Dedifferentiated amniotic fluid mesenchymal stem cell (primary cell): ENCODE results near the gene SEC14L1.

ENCODE experiments used
- DNase-seq: peaks from one replicate; pipeline ENCODE4 v3.0.0-alpha.2; 2016; ENCODE audit errors: extremely low spot score

SEC14L1 gene

DNA sequence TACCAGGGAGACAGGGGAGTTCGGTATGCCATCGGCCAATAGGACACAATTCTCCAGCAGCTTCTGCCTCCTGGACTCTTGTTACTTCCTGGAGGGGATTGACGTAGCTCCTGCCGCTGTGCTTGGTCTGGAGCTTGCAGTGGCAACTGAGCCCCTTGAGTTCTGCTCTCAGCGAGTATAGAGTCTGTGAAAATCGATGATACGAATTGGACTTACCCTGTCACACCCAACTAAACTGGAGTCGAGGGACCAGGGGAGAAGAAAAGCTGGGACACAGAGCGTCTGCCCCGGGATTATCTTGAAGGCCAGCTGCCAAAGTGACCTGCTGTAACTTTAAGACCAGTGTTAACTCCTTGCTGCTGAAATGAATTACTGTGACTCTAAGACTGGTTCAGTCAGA, 22.2 kb downstream of the SEC14L1 start:
- DNase-seq: no peak

- DNase-seq: no peak
Observed at GRCh38 chr17:77163511-77164280, 22.9 kb downstream of the SEC14L1 start.

DNA sequence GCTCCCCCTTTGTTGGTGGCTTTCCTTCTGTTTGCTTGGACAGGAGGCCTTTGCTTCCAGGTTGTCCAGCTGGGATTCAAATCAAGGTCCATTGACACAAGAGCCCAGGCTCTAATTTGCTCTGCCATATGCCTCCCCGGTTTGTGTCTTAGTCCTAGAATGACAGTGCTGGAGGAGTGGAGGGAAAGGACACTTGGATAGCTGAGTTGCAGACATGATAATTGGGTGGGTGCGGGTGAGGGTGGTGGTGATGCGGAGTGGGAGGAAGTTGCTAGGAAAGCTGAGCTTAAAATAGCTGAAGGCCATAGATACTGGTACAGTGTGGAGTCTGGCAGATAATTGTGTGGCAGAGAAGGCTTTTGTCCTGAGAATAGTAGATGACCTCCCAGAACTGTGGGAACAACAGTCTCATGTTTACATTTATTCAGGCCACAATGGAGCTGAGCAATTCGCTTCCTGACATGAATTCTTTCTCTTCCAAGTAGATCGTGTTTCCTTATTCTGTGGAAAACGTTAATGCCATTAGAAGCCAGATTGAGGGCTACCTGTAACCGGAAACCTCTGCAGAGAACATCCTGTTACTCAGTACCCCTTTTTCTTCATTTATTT, 23.8 kb downstream of the SEC14L1 start:
- no peak for DNase-seq

DNA sequence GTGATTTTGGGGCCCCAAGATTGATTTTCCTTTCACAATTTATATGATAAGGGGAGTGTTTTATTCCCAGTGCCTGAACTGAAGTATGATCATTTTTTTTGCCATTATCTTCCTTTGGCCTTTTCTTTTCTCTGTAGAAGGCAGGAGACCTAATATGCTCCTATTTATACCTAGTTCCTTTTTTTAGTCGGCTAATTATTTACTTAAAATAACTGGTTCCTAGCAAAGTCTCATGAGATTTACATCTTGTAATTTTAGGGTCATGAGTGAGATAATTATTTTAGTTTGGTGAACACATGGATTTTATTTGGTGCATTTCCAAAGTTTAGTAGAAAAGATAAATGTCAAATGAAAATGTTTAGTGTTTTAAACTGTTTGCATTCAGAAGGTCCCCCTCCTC, 24.8 kb downstream of the SEC14L1 start:
- no peak for DNase-seq

DNA sequence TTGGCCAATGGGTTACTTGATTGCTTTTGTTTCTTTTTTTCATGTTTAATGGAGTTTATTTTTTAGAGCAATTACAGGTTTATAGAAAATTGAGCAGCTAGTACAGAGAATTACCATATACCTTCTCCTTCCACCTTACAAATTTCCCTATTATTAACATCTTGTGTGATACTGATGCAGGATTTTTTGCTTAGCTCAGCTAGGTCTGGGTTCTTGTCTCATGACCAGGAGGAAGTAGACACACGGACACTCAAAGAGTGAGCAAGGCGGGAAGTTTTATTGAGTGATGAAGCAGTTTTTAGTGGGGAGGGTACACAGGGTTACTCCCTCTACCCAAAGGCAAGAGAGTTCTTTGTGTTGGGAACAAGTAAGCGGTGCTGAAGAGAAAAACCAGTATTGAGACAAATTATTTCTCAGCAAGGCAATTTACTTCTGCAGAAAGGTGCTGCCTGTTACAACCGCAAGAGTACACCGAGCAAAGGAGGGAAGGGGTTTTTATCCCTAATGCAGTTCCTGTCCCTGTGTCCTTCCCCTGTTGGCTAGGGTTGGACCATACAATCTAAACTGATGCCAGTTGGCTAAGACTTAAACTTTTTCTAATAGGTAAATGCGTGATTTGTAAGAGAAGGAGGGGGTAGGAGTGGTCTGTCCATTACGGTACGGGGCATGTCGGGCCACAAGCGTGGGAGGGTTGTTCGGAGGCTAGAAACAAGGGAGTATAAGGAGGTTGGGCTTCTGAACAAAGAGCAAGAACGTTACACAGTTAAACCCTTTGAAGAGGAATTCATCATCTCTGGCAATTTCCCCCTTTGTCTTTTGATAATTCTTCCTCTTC, 26.9 kb downstream of the SEC14L1 start:
- DNase-seq: no peak

DNA sequence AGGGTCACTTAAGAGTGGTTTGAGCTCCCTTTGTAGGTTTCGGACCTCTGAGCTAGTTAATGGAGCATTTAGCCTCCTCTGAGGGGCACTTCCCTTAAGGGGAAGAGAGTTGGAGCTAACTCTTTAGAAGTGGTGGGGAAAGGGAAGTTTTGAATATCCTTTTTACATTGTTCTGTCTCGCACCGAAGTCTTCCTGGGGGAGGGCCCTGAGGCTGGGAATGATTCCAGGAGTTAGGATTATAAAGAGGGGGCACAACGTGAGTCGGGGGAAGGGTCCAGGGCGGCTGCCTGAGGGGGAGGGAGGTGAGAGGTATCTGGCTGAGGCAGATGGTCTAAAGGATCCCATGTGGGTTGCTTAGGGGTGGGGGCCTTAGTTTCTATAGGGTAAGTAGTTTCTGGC, 32.3 kb downstream of the SEC14L1 start:
- no peak for DNase-seq

DNA sequence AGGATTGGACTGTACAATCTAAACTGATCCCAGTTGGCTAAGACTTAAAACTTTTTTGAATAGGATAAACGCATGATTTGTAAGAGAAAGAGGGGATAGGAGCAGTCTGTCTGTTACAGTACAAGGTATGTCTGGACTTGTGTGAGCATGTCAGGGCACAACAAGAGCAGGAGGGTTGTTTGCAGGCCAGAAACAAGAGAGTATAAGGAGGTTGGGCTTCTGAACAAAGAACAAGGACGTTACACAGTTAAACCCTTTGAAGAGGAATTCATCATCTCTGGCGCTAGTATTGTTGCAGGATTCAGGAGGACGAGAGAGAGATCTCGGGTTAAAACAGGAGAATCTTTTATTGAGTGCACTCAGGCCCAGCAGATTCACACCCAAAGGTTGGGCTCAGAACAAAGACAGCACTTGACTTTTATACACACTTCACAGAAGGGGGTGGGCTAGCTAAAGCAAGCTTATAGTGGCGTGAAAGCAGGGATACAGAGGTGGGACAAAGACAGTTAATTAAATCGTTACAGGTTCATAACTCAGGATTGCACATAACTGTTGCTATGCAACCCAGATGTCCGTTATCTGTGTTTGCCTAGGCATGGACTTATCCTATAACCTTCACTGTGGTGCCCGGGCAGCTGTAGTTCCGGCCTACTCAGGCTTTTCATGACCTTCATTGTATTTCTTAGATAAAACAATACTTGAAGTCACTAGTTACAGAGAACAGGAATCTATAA, 34.3 kb downstream of the SEC14L1 start:
- DNase-seq: no peak

GRCh38 chr17:77177002-77177741, 36.4 kb downstream of the SEC14L1 start:
- DNase-seq: no peak

- no peak for DNase-seq
Observed at GRCh38 chr17:77178050-77178449, 37.3 kb downstream of the SEC14L1 start.

DNA sequence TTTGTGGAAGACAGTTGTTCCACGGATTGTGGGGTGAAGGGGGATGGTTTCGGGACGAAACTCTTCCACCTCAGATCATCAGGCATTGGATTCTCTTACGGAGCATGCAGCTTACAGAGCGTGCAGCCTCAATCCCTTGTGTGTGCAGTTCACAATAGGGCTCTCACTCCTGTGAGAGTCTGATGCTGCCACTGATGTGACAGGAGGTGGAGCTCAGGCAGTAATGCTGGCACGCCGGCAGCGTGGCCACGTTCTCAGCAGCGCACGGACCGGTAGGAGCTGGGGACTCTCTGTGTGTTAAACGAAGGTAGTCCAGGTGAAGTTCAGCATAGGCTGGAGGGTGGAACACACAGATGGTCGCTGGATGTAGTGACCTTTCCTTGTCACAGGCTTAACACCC, 37.8 kb downstream of the SEC14L1 start:
- no peak for DNase-seq

- no peak for DNase-seq
Observed at GRCh38 chr17:77180503-77181357, 40.0 kb downstream of the SEC14L1 start.

GRCh38 chr17:77182205-77183172, 41.7 kb downstream of the SEC14L1 start:
- no peak for DNase-seq

- no peak for DNase-seq
Observed at GRCh38 chr17:77184474-77184873, 43.7 kb downstream of the SEC14L1 start.

GRCh38 chr17:77185137-77185536, 44.4 kb downstream of the SEC14L1 start:
- DNase-seq: no peak

GRCh38 chr17:77186141-77186604, 45.4 kb downstream of the SEC14L1 start:
- no peak for DNase-seq

GRCh38 chr17:77188084-77189066, 47.6 kb downstream of the SEC14L1 start:
- no peak for DNase-seq

GRCh38 chr17:77189148-77189547, 48.4 kb downstream of the SEC14L1 start:
- DNase-seq: no peak

DNA sequence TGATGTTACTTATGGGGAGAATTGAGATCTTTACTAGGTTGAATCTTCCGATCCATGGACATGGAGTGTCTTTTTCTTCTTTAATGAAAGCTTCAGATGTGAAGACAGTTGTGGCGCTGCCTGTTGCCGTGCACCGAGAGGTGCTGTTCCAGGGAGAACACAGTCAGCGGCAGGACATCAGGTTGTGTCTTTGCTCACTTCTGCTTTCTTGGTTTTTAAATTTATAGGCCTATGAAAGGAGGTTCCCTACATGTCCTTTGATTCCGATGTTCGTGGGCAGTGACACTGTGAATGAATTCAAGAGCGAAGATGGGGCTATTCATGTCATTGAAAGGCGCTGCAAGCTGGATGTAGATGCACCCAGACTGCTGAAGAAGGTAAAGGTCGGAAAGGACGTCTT, 49.8 kb downstream of the SEC14L1 start:
- DNase-seq: no peak
